Parathyroid adenoma (tissue), 2 donors: ENCODE data around the gene SLC7A6.

Source experiments
- H2AFZ ChIP-seq: fragments of 300-600 bp; sonication (generic); one replicate; pipeline ENCODE4 v1.7.0; 2017; ENCODE audit warnings: antibody characterized with exemption, mild to moderate bottlenecking
- H3K27ac ChIP-seq: fragments of 300-600 bp; sonication (generic); one replicate; pipeline ENCODE4 v1.7.0; 2017
- H3K27me3 ChIP-seq: fragments of 300-600 bp; sonication (generic); one replicate; pipeline ENCODE4 v1.7.0; 2017; ENCODE audit warnings: low read length; ENCODE audit not compliant: control insufficient read depth, insufficient read depth
- H3K36me3 ChIP-seq: fragments of 300-600 bp; sonication (generic); one replicate; pipeline ENCODE4 v1.7.0; 2017; ENCODE audit warnings: low read length; ENCODE audit not compliant: control insufficient read depth, insufficient read depth
- H3K4me1 ChIP-seq: fragments of 300-600 bp; sonication (generic); one replicate; pipeline ENCODE4 v1.7.0; 2017; ENCODE audit warnings: control low read depth
- H3K4me2 ChIP-seq: fragments of 300-600 bp; sonication (generic); one replicate; pipeline ENCODE4 v1.7.0; 2017; ENCODE audit warnings: low read length
- H3K4me3 ChIP-seq: fragments of 300-600 bp; sonication (generic); one replicate; pipeline ENCODE4 v1.7.0; 2017; ENCODE audit warnings: low read depth, low read length
- H3K79me2 ChIP-seq: fragments of 300-600 bp; sonication (generic); one replicate; pipeline ENCODE4 v1.7.0; 2017; ENCODE audit warnings: control low read depth
- H3K9ac ChIP-seq: fragments of 300-600 bp; sonication (generic); one replicate; pipeline ENCODE4 v1.7.0; 2017; ENCODE audit warnings: mild to moderate bottlenecking
- H3K9me3 ChIP-seq: fragments of 300-600 bp; sonication (generic); one replicate; pipeline ENCODE4 v1.7.0; 2017; ENCODE audit warnings: low read length; ENCODE audit not compliant: control insufficient read depth
- CTCF ChIP-seq: fragments of 300-600 bp; sonication (generic); IDR thresholded peaks from one replicate; pipeline ENCODE4 v1.7.0; 2017; ENCODE audit warnings: antibody characterized with exemption, mild to moderate bottlenecking
- donor health status: primary hyperparathyroidism.

The SLC7A6 gene

GRCh38 chr16:68250951-68251350, 13.4 kb upstream of the SLC7A6 start:
- Histone ChIP-seq H3K27ac (no peak overlapping the region), H3K79me2 (peaks cover 9% of the 10 kb centered on the region), H3K9ac (no peak overlapping the region), H2AFZ (no peak overlapping the region), H3K4me1 (peaks cover 4% of the 10 kb centered on the region), H3K4me2 (no peak overlapping the region), H3K4me3 (no peak overlapping the region), H3K27me3 (no peaks in the 10 kb centered on the region), H3K36me3 (no peaks in the 10 kb centered on the region), H3K9me3 (no peaks in the 10 kb centered on the region)
- no peak for TF ChIP-seq CTCF

GRCh38 chr16:68251832-68252231, 12.5 kb upstream of the SLC7A6 start:
- Histone ChIP-seq H3K4me2 (no peak overlapping the region), H3K4me3 (no peak overlapping the region), H3K9me3 (no peaks in the 10 kb centered on the region), H3K27ac (no peak overlapping the region), H3K36me3 (no peaks in the 10 kb centered on the region), H3K4me1 (no peaks in the 10 kb centered on the region), H3K9ac (no peak overlapping the region), H3K27me3 (no peaks in the 10 kb centered on the region), H2AFZ (no peak overlapping the region), H3K79me2 (peaks cover 2% of the 10 kb centered on the region)
- TF ChIP-seq CTCF = no peak

- Histone ChIP-seq H3K79me2 (no peaks in the 10 kb centered on the region), H3K27ac (no peak overlapping the region), H3K4me1 (peaks cover 3% of the 10 kb centered on the region), H3K9ac (no peak overlapping the region), H3K9me3 (no peaks in the 10 kb centered on the region), H3K4me3 (no peak overlapping the region), H2AFZ (no peak overlapping the region), H3K27me3 (no peaks in the 10 kb centered on the region), H3K36me3 (no peaks in the 10 kb centered on the region), H3K4me2 (no peak overlapping the region)
- no peak for TF ChIP-seq CTCF
Measured at GRCh38 chr16:68252383-68252782, 11.9 kb upstream of the SLC7A6 start.

GRCh38 chr16:68253721-68254120, 10.6 kb upstream of the SLC7A6 start:
- no peak overlapping the region for H3K4me2 ChIP-seq
- no peaks in the 10 kb centered on the region for H3K79me2 ChIP-seq
- H2AFZ ChIP-seq = no peak overlapping the region
- TF ChIP-seq CTCF = no peak
- peaks cover 15% of the 10 kb centered on the region for H3K4me1 ChIP-seq
- no peaks in the 10 kb centered on the region for H3K27me3 ChIP-seq
- H3K4me3 ChIP-seq = no peak overlapping the region
- H3K36me3 ChIP-seq = no peaks in the 10 kb centered on the region
- no peak overlapping the region for H3K27ac ChIP-seq
- H3K9me3 ChIP-seq = no peaks in the 10 kb centered on the region
- no peak overlapping the region for H3K9ac ChIP-seq

- Histone ChIP-seq H3K4me2 (no peak overlapping the region), H3K4me1 (peaks cover 19% of the 10 kb centered on the region), H2AFZ (no peak overlapping the region), H3K9me3 (no peaks in the 10 kb centered on the region), H3K36me3 (no peaks in the 10 kb centered on the region), H3K79me2 (no peaks in the 10 kb centered on the region), H3K27me3 (no peaks in the 10 kb centered on the region), H3K27ac (no peak overlapping the region), H3K4me3 (no peak overlapping the region), H3K9ac (no peak overlapping the region)
- TF ChIP-seq CTCF = no peak
Measured at GRCh38 chr16:68255712-68256111, 8.6 kb upstream of the SLC7A6 start.
